NCI-H187 (cell line): ENCODE measurements around the gene CCDC28B.

Experiments used
- DNase-seq, 2 experiments: peaks; one replicate each; lab custom pipeline; 2025; lab: John Stamatoyannopoulos, UW

CCDC28B gene

DNA sequence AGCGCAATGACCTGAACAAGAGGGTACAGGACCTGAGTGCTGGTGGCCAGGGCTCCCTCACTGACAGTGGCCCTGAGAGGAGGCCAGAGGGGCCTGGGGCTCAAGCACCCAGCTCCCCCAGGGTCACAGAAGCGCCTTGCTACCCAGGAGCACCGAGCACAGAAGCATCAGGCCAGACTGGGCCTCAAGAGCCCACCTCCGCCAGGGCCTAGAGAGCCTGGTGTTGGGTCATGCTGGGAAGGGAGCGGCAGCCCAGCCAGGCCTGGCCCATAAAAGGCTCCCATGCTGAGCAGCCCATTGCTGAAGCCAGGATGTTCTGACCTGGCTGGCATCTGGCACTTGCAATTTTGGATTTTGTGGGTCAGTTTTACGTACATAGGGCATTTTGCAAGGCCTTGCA is 5.4 kb upstream of the CCDC28B start:
- no peak for DNase-seq

DNA sequence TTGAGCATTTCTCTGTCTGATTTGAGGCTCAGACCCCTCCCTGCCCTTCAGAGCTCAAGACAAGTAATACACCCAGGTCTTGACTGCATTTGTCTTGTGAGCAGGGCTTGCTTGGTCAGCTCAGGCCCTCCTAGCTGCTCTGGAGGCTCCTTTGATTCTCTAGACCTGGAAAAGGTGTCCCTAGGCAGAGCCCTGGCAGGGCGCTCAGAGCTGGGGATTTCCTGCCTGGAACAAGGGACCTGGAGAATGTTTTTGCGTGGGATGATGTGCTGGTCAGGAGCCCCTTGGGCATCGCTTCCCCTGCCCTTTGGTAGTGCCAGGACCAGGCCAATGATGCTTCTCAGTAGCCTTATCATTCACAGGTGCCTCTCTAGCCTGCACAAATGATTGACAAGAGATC is 4.9 kb upstream of the CCDC28B start:
- DNase-seq, result no peak

DNA sequence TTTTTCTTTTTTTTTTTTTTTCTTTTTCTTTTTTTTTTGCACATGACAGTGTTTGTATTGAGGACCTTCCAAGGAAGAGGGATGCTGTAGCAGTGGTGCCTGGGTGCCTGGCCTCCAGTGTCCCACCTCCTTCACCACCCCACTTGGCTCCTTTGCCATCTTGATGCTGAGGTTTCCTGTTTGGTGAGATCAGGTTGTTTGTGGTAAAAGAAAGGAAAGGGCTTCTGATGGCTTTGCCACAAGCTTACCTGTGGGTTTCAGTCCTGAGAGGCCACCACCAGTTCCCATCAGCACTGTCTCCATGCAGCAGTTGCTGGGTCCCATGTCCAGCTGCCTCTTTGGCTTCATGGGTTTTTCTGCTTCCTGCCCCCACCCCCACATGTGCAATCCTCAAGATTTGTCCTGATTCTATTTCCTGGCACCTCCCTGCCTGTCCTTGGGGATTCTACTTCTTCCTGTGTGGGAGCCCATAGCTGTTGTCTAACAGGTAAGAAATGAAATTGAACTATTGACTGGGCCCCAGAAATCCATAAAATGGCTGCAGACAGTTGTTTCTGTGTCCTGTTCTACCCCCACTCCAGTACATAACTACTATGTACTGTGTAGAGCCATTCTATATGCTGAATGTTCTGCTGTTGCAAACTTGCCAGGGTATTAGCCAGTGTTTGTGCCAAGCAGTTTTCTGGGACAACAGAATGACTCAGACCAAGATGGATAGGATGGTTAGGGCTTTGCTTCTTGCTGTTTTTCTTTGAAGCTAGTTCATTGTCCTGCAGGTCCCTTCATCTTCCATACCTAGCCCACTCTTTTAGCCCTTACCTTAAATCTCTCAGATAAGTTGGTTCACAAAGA is 4.2 kb upstream of the CCDC28B start:
- no peak for DNase-seq

DNA sequence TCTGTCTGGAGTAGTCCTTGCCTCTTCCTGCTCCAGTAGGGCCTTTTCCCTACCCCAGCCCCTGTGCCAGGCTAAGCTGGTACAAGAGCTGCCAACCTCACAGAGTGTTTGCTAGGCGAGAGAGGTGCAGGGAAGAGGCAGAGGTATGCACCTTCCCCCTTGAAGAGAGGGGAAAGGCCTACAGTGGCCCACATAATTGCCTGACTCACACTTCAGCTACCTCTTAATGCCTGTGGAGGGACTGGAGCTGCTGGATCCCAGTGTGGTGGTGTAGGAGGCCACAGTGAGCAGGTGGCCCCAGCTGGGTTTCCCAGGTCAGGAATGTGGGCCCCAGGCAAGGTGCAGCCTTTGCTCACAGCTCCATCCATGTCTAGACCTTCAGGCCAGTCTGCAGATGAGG is 3.3 kb upstream of the CCDC28B start:
- DNase-seq, result no peak

DNA sequence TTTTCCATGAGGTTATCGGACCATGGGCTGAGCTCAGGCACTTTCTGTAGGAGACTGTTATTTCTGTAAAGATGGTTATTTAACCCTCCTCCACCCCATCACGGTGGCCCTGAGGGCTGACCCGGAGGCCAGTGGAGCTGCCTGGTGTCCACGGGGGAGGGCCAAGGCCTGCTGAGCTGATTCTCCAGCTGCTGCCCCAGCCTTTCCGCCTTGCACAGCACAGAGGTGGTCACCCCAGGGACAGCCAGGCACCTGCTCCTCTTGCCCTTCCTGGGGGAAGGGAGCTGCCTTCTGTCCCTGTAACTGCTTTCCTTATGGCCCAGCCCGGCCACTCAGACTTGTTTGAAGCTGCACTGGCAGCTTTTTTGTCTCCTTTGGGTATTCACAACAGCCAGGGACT is 2.6 kb upstream of the CCDC28B start:
- DNase-seq, result no peak

DNA sequence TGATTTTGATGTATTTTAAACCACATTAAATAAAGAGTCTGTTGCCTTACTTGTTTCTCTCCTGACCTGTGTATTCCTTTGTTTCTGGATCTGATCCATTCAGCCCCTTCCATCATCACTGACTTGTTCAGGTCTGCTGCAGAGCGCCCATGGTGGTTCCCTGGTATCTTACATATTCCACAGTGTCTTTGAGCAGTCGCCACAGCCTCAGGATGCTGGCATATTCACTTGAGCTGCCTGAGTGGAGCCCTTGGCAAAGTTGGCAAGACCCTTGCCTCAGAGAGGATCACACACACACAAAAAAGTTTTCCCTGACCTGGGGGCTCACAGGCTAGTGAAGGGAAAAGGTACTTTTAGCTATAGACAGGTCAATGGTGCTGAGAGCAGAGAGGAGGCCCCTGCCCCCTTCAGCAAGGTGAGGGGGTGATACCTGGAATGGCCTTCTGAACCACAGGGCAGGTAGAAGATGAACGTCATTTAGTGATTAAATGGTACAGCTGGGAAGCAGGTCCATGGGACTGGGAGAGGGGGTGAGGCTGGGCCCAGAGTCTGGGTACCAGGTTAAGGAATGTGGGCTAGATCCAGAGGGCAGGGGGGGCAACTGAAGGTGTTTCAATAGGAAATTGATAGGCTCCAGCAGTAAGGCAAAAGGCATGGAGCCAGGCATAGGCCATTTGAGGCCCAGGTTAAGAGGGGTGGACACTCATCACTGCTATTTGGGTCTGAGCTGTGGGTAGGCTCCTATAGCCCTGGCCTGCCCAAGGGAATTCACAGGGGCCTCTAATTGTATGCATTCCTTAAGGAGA is 2.0 kb upstream of the CCDC28B start:
- no peak for DNase-seq

DNA sequence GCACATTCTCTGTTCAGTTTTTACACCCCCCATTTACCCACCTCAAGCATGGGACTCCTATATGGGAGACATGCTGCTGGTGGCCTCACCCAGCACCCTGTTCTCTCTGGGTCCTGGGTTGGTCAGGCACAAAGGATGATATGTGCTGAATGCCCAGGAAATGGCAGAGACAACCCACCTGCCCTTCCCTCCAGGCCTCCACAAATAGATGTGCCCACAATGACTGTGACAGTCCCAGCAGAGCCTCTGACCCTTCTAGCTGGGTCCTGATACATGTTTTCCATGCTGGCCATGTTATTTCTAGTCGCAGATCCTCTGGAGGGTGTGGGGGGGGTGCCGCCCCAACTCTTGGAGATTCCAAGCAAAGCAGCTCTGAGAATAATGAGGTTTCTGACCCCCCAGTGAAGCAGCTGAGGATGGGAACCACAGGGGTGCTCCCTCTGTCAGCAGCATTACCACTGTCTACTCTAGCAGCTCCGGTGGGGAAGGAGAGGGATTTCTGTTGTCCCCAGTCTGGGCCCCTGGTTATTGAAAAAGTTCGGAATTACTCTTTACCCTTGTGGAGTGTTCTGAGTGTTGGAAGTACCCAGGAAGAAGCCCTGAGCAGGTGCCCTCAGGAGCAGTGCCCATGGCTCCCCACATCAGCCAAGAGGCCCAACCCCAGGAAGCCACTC is 1.2 kb upstream of the CCDC28B start:
- DNase-seq, result no peak

DNA sequence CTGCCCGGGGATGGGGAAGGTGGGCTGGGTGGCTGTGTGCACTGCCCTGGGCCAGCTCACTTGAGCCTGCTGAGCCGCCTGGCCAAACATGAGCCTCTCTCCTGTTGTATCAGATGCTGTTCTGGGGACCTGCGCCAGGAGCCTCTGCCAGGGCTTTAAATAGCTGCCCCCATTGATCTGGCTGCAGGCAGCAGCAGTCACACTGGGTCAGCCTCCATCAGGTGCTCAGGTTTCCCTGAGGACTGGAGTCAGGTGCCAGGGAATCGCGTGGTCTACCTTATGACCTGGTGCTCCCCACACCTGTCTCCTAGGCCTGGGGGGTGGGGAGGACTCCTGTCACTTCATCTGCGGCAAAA is 700 bp upstream of the CCDC28B start:
- no peak for DNase-seq

DNA sequence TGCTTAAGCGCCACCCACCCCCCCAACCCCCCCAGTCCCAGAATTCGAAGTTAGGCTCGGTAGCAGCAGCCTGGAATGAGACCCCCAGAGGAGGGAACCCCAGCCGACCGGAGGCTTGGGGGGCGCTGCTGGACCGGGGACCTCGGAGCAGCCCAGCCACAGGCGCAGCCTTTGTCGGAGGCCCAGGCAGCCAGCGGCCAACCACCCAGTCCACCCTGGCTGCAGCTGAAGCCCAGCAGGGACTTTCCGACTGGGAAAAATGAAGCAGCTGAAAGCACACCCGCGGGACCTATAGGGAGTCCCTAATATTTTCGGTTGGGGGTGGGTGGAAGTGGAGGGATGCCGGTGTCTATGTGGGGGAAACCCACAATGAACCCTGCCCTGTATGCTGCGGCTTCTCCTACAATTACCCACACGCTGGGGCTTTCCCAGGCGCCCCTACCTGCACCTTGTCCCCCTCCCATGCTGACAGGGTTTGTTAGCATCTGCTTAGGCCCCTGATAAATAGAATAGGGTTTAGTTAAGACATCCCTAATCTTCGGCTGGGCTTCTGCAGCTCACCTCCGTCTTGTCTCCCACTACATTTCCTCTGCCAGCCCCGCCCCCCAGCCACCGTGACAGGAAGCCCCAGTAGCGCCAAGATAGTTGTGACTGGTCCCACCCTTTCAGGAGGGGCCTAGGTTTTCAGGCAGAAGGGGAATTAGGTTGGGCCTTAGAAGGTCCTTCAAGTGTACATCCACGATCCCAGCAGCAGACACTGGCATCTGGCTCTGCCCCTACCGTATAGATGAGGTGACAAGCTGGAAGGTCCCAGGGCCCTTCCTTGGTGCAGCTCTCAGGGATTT is 838 bp downstream of the CCDC28B start:
- no peak for DNase-seq

DNA sequence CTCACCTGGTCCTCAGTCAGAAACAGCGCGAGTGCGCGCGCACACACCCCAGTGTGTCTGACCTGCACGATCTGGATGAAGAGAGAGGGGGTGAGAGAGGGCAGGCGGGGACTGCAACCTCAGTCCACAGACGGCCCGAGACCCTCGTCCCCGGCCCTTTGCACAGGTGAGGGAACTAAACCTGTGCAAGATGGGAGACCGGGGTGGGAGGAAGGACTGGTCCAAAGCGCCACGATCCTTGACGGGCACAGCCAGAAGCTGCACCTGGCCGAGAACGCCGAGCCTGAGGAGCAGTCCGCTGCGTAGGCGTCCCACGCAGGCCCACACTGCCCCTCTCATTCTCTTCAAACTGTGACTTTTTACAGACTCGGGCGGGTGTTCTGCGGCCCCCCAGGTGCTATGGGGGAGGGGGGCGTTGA is 4.6 kb downstream of the CCDC28B start:
- DNase-seq, result no peak

DNA sequence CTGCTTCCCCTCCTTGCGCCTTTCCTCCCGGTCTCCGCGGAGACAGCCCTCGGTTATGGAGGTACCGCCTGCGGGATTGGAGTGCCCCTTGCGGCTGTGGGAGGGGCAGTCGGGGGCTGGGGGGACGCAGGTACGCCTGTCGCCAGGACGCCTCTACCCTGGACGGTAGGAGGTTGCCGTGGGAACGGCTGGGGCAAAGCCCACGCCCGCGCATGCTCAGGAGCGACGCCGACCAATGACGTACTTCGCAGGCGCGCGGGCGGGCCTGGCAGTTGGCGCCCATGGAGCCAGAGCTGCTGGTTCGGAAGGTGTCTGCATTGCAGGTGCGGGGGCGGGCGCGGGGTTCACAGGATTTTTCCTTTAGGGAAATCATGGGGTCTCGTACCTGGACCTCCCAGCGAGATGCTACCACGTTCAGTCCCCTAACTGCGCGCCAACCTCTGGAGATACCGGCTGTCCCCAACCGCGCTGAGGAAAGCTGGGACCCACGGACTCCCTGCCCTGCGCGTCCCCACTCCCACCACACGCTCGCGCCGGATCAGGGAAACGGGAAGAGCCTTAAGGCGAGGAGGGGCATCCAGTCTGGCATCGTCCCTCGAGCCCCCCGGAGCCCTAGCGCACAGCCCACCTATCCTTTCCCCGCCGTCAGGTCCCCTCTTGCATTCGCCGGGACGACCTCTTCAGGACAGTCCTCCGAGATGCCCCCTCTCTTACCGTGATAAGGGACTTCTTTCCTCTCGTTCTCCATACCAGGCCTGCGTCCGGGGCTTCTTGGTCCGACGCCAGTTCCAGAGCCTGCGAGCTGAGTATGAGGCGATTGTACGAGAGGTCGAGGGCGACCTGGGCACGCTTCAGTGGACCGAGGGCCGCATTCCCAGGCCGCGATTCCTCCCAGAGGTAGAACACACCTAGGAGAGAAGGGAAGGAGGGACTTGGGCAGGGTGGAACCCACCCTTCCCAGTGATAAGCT is 5.3 kb downstream of the CCDC28B start, which contains the start of gene IQCC:
Gene IQCC, plus strand, starts transcription at position 271 of the 970 bp plus-strand sequence. Its CDS starts 11 bp downstream, at position 282.
- DNase-seq, result peak; percentile 74 to 81

DNA sequence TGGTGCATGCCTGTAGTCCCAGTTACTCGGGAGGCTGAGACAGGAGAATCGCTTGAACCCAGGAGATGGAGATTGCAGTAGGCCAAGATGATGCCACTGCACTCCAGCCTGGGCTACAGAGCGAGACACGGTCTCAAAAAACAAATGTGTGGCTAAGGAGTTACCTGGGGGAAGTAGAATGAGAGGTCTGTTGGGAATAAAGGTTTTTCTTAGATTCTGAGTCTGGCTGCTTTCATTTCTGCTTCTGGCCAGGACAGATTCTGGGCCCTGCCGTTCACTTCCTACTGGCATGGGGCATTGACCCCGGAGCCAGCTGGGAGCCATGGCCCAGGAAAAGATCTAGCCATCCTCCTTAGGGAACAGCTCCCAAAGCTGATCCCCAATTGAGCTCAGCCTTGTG is 8.1 kb downstream of the CCDC28B start:
- DNase-seq, result no peak

DNA sequence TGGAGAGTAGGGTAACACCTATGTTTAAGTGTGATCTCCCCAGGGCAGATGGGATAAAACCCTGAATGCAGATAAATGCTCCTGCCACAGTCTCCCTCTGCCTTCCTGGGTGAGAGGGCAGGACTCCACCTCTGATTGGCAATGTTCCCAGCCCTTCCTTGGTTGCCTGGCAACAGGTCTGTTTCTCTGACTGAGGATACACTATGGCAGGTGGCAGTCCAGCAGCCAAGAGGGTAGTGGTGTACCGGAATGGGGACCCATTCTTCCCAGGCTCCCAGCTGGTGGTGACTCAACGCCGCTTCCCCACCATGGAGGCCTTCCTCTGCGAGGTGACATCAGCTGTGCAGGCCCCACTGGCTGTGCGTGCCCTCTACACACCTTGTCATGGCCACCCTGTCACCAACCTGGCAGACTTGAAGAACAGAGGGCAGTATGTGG is 8.5 kb downstream of the CCDC28B start, which contains the start of gene DCDC2B:
Gene DCDC2B, plus strand, starts transcription at position 199 of the 438 bp plus-strand sequence. Its CDS starts 5 bp downstream, at position 204.
- peak; percentile 76 to 81 for DNase-seq

DNA sequence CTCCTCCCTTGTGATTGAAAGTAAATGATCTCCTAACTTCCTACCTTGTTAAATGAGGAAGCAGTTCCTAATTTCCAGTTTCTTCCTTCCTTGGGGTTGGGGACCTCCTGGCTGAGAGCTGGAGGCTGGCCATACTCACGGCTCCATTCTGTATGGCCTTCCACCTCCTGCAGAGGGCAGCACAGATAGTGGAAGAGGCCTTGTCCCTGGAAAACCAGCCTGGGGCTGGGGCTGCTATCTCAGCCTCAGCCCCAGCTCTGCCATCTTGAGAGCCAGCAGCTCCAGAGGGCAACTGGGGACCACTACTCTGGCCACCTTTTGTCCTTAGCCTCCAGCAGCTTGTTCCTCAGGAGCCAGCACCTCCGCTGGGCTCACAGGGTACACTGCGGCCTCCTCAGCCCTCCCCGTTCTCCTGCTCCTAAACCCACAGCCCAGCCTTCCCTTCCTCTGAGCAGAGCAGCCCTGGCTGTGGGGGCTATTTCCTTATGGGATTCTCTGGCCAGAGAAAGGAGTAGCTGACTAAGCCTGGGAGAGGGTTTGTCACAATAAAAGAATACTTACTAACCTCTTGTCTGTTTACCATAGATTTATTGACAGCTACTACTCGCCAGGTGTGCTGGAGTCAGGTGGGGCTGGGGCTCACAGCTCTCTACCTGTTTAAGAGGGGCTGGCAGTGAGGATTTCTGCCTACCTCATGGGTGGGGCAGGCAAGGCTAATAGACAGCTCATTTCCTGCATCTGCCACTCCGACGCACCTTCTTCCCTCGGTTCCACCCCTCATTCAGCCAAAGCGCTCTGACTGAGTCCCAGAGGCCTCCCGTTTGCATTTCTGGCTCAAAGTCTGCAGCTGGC is 15.5 kb downstream of the CCDC28B start:
- peak; percentile 56 to 64 for DNase-seq

DNA sequence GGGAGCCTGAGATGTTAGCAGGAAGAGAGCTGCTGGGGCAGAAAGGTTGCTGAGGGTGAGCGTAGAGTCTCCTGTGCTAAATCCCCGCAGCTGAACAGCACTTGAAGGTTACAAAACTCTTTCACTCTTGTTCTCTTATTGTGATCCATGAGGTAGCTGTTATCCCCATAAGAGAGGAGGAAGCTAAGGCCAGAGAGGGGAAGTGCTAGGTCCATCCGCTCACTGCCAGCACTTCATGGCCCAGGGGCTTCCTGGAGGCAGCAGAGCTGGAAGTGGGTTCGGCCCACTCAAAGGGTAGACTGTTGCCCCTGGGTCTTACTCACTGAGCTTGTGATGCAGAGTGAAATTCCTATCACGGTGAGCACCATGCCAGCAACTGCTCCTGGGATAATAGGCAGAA is 16.2 kb downstream of the CCDC28B start:
- no peak for DNase-seq

DNA sequence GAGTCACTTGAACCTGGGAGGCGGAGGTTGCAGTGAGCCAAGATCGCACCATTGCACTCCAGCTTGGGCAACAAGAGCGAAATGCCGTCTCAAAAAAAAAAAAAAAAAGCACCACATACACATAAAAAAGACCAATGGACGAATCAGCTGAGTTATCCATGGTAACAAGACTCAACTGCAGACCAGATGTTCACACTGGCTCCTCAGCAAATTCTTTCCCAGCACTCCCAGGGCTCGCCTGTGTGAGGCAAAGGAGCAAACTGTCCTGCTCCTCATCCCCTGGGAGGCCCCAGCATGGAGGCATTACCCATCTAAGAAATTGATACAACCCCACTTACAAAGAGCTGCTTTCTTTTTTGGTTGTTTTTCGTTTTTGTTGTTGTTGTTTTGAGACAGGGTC is 18.6 kb downstream of the CCDC28B start:
- DNase-seq, result no peak

DNA sequence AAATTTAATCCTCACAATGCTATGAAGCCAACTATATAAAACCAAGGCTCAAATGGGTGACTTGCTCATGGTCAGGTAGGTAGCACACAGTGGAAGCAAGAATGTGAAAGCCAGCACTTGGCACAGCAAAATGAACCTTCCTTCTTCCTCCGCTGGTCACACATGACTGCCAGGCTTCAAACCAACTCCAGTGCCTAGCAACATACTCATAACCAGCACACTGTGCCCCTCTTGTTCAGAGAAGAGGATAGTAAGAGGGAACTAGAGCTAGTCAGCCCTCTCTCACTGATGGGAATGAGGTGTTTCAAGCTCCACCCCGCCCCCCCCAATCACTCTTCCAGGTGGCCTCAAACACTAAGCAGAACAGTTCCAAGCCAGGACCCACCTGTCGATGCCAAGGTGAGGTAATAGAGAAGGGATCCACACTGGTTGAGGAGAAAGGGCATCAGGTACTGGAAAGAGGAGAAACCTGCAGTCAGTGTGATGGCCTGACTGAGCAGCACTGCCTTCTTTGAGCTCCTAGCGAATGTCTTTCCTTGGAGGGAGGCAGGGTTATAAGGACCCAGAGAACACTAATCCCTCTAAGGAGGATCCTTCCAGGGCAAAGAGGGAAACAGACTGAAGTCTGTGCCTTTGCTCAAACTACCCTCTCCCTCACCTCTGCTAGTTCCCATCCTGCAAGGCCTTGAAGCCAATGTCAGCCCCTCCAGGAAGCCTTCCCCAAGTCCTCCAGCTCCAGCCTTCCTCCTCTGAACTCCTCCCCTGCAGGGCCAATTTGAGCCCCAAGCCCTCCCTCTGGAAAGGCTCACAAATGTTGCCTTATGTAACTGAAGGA is 20.6 kb downstream of the CCDC28B start:
- DNase-seq, result no peak

DNA sequence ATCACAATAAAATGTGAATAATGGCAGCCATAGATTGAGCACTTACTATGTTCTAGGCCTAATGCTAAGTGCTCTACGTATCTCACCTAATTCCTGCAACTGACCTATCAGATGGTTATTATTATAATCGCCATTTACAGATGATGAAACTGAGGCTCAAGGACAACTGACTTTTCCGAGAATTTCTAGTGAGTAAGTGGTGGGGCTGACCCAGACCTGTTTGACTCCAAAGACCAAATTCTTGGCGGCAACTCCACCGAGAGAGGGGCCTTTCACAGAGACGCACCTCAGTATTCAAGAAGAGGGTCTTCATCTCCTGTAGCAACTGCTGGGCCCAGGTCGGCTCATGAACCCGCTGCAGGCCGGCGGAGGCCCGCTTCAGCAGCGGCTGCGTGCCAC is 21.2 kb downstream of the CCDC28B start:
- no peak for DNase-seq
